K562 (cell line): Measurements from ENCODE around the gene PTPN7. TPM values are rescaled to one million over a fixed set of nuclear protein-coding genes. Genes with fewer than 3 reads are reported as not detected.

Experiments
- ATAC-seq: fragments of 200-7000 bp; cut with Tn5 transposase; 3 replicates; pipeline ENCODE4 v1.9.1; 2020; ENCODE audit warnings: moderate library complexity
- BruUV-seq: library from RNA; stranded (reverse); fragments of 400-500 nt; replicated peaks from 2 replicates; lab custom pipeline; 2021; lab: Mats Ljungman, UMichigan
- CTCF ChIA-PET: fragments of 300-600 bp; formaldehyde crosslinking; extraction: SDS; loops from one replicate; lab custom pipeline; 2021; ENCODE audit warnings: low intra/inter-chr PET ratio; lab: Yijun Ruan, JAX
- POLR2A ChIA-PET: fragments of 300-600, 350-650 bp; sonication (Branson Sonifier 250); formaldehyde crosslinking; extraction: SDS; loops from one replicate; lab custom pipeline; 2021; ENCODE audit warnings: antibody characterized with exemption, inconsistent platforms; lab: Yijun Ruan, JAX
- DNase-seq, 4 experiments: peaks; one replicate each; pipeline versions ENCODE4 v3.0.0 to v3.0.0-alpha.2; 2011 to 2018; ENCODE audit warnings: low spot score in 3 of 4, mixed read lengths in 3 of 4; ENCODE audit errors: extremely low read depth in 1 of 4
- FAIRE-seq: peaks from 2 replicates; lab custom pipeline; 2011; peaks lifted over from hg19 to GRCh38; lab: Jason Lieb, UNC
- H2AFZ ChIP-seq: 2 replicates; pipeline ENCODE4 v1.6.0; 2011; ENCODE audit warnings: low read depth, low read length, control low read depth, inconsistent platforms
- H3K27ac ChIP-seq: fragments of 200-600 bp; 3 replicates; pipeline ENCODE4 v1.8.0; 2011; ENCODE audit warnings: low read depth, mild to moderate bottlenecking, control low read depth, inconsistent platforms, low read length, moderate library complexity, mixed read lengths; ENCODE audit errors: extremely low read depth
- H3K27me3 ChIP-seq, 2 experiments: fragments of 300-600 bp in 1 of 2; 2 replicates in 1 of 2; 3 replicates in 1 of 2; pipeline versions ENCODE4 v1.6.0 to v1.8.0; 2011; ENCODE audit warnings: inconsistent platforms in 2 of 2, low read length in 2 of 2, mild to moderate bottlenecking in 1 of 2, mixed read lengths in 1 of 2, moderate library complexity in 1 of 2; ENCODE audit not compliant: control insufficient read depth in 2 of 2, insufficient read depth in 2 of 2
- H3K36me3 ChIP-seq: fragments of 300-600 bp; 3 replicates; pipeline ENCODE4 v1.8.0; 2011; ENCODE audit warnings: mild to moderate bottlenecking, low read length, inconsistent platforms; ENCODE audit not compliant: control insufficient read depth, insufficient read depth
- H3K4me1 ChIP-seq, 2 experiments: fragments of 200-600 bp in 1 of 2; replicated peaks in 1 of 2; 2 replicates in 1 of 2; 3 replicates in 1 of 2; pipeline versions ENCODE4 v1.5.1 to v1.8.0; 2011; ENCODE audit warnings: inconsistent platforms in 2 of 2, low read length in 2 of 2, mild to moderate bottlenecking in 1 of 2, mixed read lengths in 1 of 2, moderate library complexity in 1 of 2; ENCODE audit not compliant: control insufficient read depth in 2 of 2, insufficient read depth in 2 of 2
- H3K4me2 ChIP-seq: 2 replicates; pipeline ENCODE4 v1.6.1; 2011; ENCODE audit warnings: low read length, control low read depth, inconsistent platforms, mixed read lengths; ENCODE audit not compliant: insufficient read depth
- H3K4me3 ChIP-seq: fragments of 200-600 bp; sonication (generic), shearing (Covaris generic); 2 replicates; pipeline ENCODE4 v1.5.1; 2016; ENCODE audit warnings: control low read depth, inconsistent platforms
- H3K79me2 ChIP-seq: fragments of 200-600 bp; 3 replicates; pipeline ENCODE4 v1.8.0; 2011; ENCODE audit warnings: low read length, inconsistent platforms; ENCODE audit not compliant: control insufficient read depth, insufficient read depth
- H3K9ac ChIP-seq, 2 experiments: 2 replicates each; pipeline versions ENCODE4 v1.6.0 to v1.6.1; 2011; ENCODE audit warnings: low read depth in 2 of 2, low read length in 2 of 2, control low read depth in 1 of 2, inconsistent platforms in 1 of 2, mild to moderate bottlenecking in 1 of 2, mixed read lengths in 1 of 2; ENCODE audit not compliant: insufficient read depth in 1 of 2
- H3K9me1 ChIP-seq: one replicate; pipeline ENCODE4 v1.6.0; 2011; ENCODE audit warnings: inconsistent platforms, mild to moderate bottlenecking, low read length, moderate library complexity; ENCODE audit not compliant: control insufficient read depth, insufficient read depth
- H3K9me3 ChIP-seq: replicated peaks from 2 replicates; pipeline ENCODE4 v1.5.1; 2011; ENCODE audit warnings: low read depth, low read length, inconsistent platforms; ENCODE audit not compliant: control insufficient read depth, insufficient read depth
- H4K20me1 ChIP-seq: replicated peaks from 2 replicates; pipeline ENCODE4 v1.6.1; 2011; ENCODE audit warnings: low read length, inconsistent platforms, mixed read lengths; ENCODE audit not compliant: control insufficient read depth, insufficient read depth
- BACH1 ChIP-seq: fragments of 200-800 bp; sonication (Bioruptor generic); IDR thresholded peaks from 2 replicates; pipeline ENCODE4 v1.6.1; 2016; ENCODE audit warnings: missing genetic modification characterization, missing compliant biosample characterization
- CXXC5 ChIP-seq: fragments of 250-450 bp; sonication (Bioruptor Pico); IDR thresholded peaks from 2 replicates; pipeline ENCODE4 v1.8.0; 2022; ENCODE audit warnings: inconsistent platforms, mild to moderate bottlenecking, moderate library complexity
- ETV6 ChIP-seq, 3 experiments: fragments of 150-350 bp in 1 of 3; sonication (generic) in 1 of 3; formaldehyde crosslinking in 1 of 3; IDR thresholded peaks; 2 replicates each; pipeline versions ENCODE4 v1.6.1 to v1.8.0; 2014 to 2022; ENCODE audit warnings: borderline replicate concordance in 2 of 3, low read depth in 2 of 3, antibody characterized with exemption in 1 of 3, low read length in 1 of 3, mild to moderate bottlenecking in 1 of 3, missing genetic modification reagents in 1 of 3
- GABPA ChIP-seq: fragments of 200-800 bp; sonication (Bioruptor generic); conservative IDR thresholded peaks from 2 replicates; pipeline ENCODE4 v1.6.1; 2016; ENCODE audit warnings: low read depth, missing genetic modification characterization, missing compliant biosample characterization
- HMGN3 ChIP-seq: IDR thresholded peaks from 2 replicates; pipeline ENCODE4 v1.6.1; 2011; ENCODE audit warnings: borderline replicate concordance, low read depth, mild to moderate bottlenecking, mixed read lengths, low read length; ENCODE audit not compliant: insufficient read length; ENCODE audit errors: extremely low read depth
- KDM4B ChIP-seq, 2 experiments: fragments of 450-650 bp in 1 of 2; sonication (generic) in 1 of 2; IDR thresholded peaks; 2 replicates each; pipeline ENCODE4 v1.6.1; 2016 to 2017; ENCODE audit warnings: borderline replicate concordance in 2 of 2, antibody characterized with exemption in 1 of 2, low read depth in 1 of 2, mild to moderate bottlenecking in 1 of 2
- KLF1 ChIP-seq: fragments of 450-650 bp; IDR thresholded peaks from 2 replicates; pipeline ENCODE4 v1.6.1; 2016; ENCODE audit warnings: missing genetic modification characterization, missing compliant biosample characterization
- LCOR ChIP-seq: sonication (generic); formaldehyde crosslinking; IDR thresholded peaks from 2 replicates; pipeline ENCODE4 v1.8.0; 2022; ENCODE audit warnings: mild to moderate bottlenecking, missing genetic modification reagents
- NFIC ChIP-seq: fragments of 450-650 bp; IDR thresholded peaks from 2 replicates; pipeline ENCODE4 v1.6.1; 2017; ENCODE audit warnings: mild to moderate bottlenecking, inconsistent platforms
- SMAD4 ChIP-seq: fragments of 250-450 bp; sonication (Bioruptor Pico); conservative IDR thresholded peaks from 2 replicates; pipeline ENCODE4 v1.8.0; 2021; ENCODE audit warnings: inconsistent platforms, mild to moderate bottlenecking, moderate library complexity
- SPI1 ChIP-seq: IDR thresholded peaks from 2 replicates; pipeline ENCODE4 v1.6.1; 2011; ENCODE audit warnings: low read depth, low read length, control low read depth, borderline replicate concordance
- TAF1 ChIP-seq: IDR thresholded peaks from 2 replicates; pipeline ENCODE4 v1.6.1; 2011; ENCODE audit warnings: mild to moderate bottlenecking, low read length, moderate library complexity; ENCODE audit not compliant: insufficient read depth, control insufficient read depth, severe bottlenecking; ENCODE audit errors: extremely low read depth
- ZBTB11 ChIP-seq, 3 experiments: fragments of 200-800 bp in 1 of 3; fragments of 250-450 bp in 1 of 3; fragments of 450-650 bp in 1 of 3; sonication (Bioruptor Pico) in 1 of 3; sonication (Bioruptor generic) in 1 of 3; formaldehyde crosslinking in 1 of 3; IDR thresholded peaks; 2 replicates each; pipeline versions ENCODE4 v1.6.1 to v1.8.0; 2016 to 2022; ENCODE audit warnings: mild to moderate bottlenecking in 2 of 3, missing genetic modification characterization in 2 of 3, missing compliant biosample characterization in 1 of 3, moderate library complexity in 1 of 3
- ZNF311 ChIP-seq: fragments of 250-450 bp; sonication (Bioruptor Pico); IDR thresholded peaks from 2 replicates; pipeline ENCODE4 v1.4.0; 2020; ENCODE audit warnings: mild to moderate bottlenecking, moderate library complexity
- whole genome bisulfite sequencing: fragments of 100-300 bp; shearing (Covaris generic); methylation state at CpG from one replicate; pipeline ENCODE4 v1.1.6; 2016; ENCODE audit warnings: low coverage, mixed read lengths; ENCODE audit not compliant: insufficient coverage; ENCODE audit errors: missing lambda C conversion rate; 5-methylcytosine and 5-hydroxymethylcytosine counted together
- in situ Hi-C: fragments of 300-500 bp; cut with MboI; formaldehyde crosslinking; loops from 4 replicates; pipeline ENCODE4 v1.15.0; 2018; ENCODE audit warnings: inconsistent platforms, mixed read lengths
- intact Hi-C: fragments of 100-400 bp; cut with micrococcal nuclease; formaldehyde crosslinking; loops from 2 replicates; pipeline ENCODE4 v1.14.2; 2022
- polyA plus RNA-seq, 8 experiments: library from polyadenylated mRNA; depleted of rRNA in 4 of 8; stranded (reverse) in 5 of 8; unstranded in 3 of 8; fragments of >200 nt; fragmentation: Nextera tagmentation in 2 of 8; fragmentation: Illumina TruSeq in 1 of 8; extraction: Ambion mirVana in 2 of 8; extraction: Trizol in 1 of 8; gene quantifications; 2 replicates each; pipeline versions ENCODE4 v1.2.1 to v1.2.3, GENCODE V29; 2011 to 2014; ENCODE audit warnings: inconsistent platforms in 1 of 8, missing spikeins in 1 of 8
- total RNA-seq, 7 experiments: library from RNA; depleted of rRNA in 6 of 7; stranded (reverse); fragments of >200 nt in 6 of 7; fragmentation: Illumina TruSeq in 2 of 7; extraction: Trizol in 2 of 7; gene quantifications; 2 replicates each; pipeline versions ENCODE4 v1.2.1 to v1.2.3, GENCODE V29; 2011 to 2021; ENCODE audit warnings: low replicate concordance in 1 of 7
- TF ChIP-seq, protein P1 (sequence below), 3 experiments: fragments of 200-800 bp in 1 of 3; sonication (Bioruptor generic) in 1 of 3; sonication (generic) in 1 of 3; formaldehyde crosslinking in 1 of 3; IDR thresholded peaks; 2 replicates each; pipeline versions ENCODE4 v1.6.1 to v1.8.0; 2016 to 2022; ENCODE audit warnings: mild to moderate bottlenecking in 2 of 3, missing compliant biosample characterization in 2 of 3, missing genetic modification characterization in 2 of 3, missing genetic modification reagents in 1 of 3

The PTPN7 gene
- total and polyA plus RNA-seq, 9 of the 15 experiments (the other 6 are each of a cell fraction or from before 2014, with no cell fraction given), result 18.7 to 144 (median 120) TPM

DNA sequence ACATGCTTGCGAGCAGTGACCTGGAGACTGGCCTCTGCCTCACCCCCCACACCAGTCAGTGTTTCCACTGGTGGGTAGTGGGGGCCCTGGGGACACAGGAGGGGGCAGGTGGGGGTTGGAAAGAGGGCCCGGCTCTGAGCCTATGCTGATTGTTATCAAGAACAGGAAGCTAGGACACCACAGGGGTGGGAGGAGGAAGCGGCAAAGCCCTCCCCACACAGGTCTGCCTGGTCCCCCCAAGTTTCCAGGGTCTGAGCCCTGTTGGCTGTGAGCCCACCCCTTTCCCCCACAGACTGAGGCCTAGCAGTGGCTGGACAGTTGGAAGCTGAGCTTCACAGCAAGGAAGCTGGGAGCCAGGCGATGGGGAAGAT lies 1.6 kb upstream of the PTPN7 start:
- Histone ChIP-seq H2AFZ (peak overlapping the region; percentile 54), H3K4me2 (peak overlapping the region; percentile 90), H3K4me3 (peak overlapping the region; percentile 57), H3K4me1 (peaks cover 84 to 90% of the 10 kb centered on the region in 2 experiments), H3K27me3 (no peaks in the 10 kb centered on the region), H3K9me3 (no peaks in the 10 kb centered on the region), H3K27ac (peak overlapping the region; percentile 99), H3K9ac (peak overlapping the region; percentile 89 to 91), H3K79me2 (peaks cover 98% of the 10 kb centered on the region), H3K36me3 (peaks cover 19% of the 10 kb centered on the region; the same call in 2 of the 3 replicates), H4K20me1 (no peaks in the 10 kb centered on the region), H3K9me1 (no peaks in the 10 kb centered on the region)
- no peak for FAIRE-seq
- ChIA-PET POLR2A (interaction anchor here (0.6 to 2.9 kb wide), 9 partner anchors 7 to 683 kb away, joined by 3 to 21 read pairs (median 3); no protein-coding TSS in a partner anchor), CTCF (no interaction called here)
- in situ Hi-C loops (no loop called here), intact Hi-C loops (no loop called here)
- peak; percentile 73 to 85 (median 74) for DNase-seq
- 0% methylated on average over 3 of the region's 4 CpGs for WGBS
- no TSS peak for BruUV-seq
- peak; percentile 11 for ATAC-seq
- peak in 1 of 2 experiments; percentile 32; a peak in 1 of 4 replicates for TF ChIP-seq KDM4B (IDR thresholded peaks at IDR 0.05; ENCODE audit: borderline replicate concordance in 2 of 2, low read depth in 1 of 2)
- TF ChIP-seq ETV6 (IDR thresholded peaks at IDR 0.05; ENCODE audit: borderline replicate concordance in 1 of 2, low read depth in 2 of 2, low read length in 1 of 2), result peak; percentile 61 to 79; a peak in 2 of 4 replicates
- TF ChIP-seq ETV6 (CRISPR knock-in tag; IDR thresholded peaks at IDR 0.05; ENCODE audit: borderline replicate concordance), result no peak
- TF ChIP-seq GABPA (tag), result peak; percentile 75
- peak; percentile 14; the same call in 1 of the 2 replicates for TF ChIP-seq CXXC5 (CRISPR knock-in tag)
- TF ChIP-seq, protein P1, sequence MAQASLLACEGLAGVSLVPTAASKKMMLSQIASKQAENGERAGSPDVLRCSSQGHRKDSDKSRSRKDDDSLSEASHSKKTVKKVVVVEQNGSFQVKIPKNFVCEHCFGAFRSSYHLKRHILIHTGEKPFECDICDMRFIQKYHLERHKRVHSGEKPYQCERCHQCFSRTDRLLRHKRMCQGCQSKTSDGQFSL (CRISPR knock-in tag; IDR thresholded peaks at IDR 0.05), result peak; percentile 79
- TF ChIP-seq, protein P1 (tag; IDR thresholded peaks at IDR 0.05), result peak in 1 of 2 experiments; percentile 74; a peak in 2 of 4 replicates
- TF ChIP-seq SPI1, result peak; percentile 39; the same call in 1 of the 2 replicates
- TF ChIP-seq TAF1, result peak; percentile 57
- TF ChIP-seq BACH1 (tag), result 0 out of 2 replicates have a peak, but pooled peaks have one; percentile 42
- TF ChIP-seq KLF1, result no peak
- TF ChIP-seq ZBTB11 (CRISPR knock-in tag; IDR thresholded peaks at IDR 0.05), result 0 out of 6 replicates have a peak, but pooled peaks of 1 of the 3 experiments have one; percentile 23
- TF ChIP-seq LCOR (CRISPR knock-in tag), result no peak
- TF ChIP-seq SMAD4 (CRISPR knock-in tag), result 0 out of 2 replicates have a peak, but pooled peaks have one; percentile 10
- TF ChIP-seq NFIC, result peak; percentile 67
- peak; percentile 19 for TF ChIP-seq HMGN3
- no peak for TF ChIP-seq ZNF311 (CRISPR knock-in tag)
